ENCODE results near the gene FHL2. TPM values are rescaled to one million over a fixed set of nuclear protein-coding genes. Genes with fewer than 3 reads are reported as not detected.

FHL2 gene
- total and polyA plus RNA-seq, 2 of the 13 experiments (the other 11 are each of a cell fraction or from before 2014, with no cell fraction given) = 1.9 to 74.8 TPM

DNA sequence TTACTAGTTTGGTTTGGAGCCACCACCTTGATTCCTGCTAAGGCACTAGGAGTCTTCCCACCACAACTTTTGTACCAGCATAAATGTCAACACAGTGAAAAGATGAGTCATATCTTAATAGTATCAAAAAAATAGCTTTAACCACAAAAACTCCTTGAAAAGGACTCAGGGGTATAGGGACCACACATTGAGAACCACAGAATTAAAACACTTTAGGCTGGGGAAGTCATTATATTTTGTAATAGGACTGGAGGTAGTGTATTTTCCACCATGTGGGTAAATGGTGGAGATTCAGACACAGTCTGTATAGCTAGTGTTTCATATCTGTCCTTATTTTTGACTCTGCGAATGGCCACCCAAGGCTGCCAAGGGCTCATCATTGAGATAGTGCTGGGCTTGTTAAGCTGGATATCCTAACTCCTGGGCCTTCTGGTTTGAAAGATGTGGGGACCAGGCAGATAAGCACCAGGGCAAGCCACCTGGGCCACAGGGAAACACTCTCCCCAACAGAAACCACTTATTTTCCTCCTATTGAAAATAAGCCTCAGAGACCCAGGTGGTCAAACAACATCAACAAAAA is 19.1 kb upstream of the FHL2 start (continued):
- TF ChIP-seq, protein P1, sequence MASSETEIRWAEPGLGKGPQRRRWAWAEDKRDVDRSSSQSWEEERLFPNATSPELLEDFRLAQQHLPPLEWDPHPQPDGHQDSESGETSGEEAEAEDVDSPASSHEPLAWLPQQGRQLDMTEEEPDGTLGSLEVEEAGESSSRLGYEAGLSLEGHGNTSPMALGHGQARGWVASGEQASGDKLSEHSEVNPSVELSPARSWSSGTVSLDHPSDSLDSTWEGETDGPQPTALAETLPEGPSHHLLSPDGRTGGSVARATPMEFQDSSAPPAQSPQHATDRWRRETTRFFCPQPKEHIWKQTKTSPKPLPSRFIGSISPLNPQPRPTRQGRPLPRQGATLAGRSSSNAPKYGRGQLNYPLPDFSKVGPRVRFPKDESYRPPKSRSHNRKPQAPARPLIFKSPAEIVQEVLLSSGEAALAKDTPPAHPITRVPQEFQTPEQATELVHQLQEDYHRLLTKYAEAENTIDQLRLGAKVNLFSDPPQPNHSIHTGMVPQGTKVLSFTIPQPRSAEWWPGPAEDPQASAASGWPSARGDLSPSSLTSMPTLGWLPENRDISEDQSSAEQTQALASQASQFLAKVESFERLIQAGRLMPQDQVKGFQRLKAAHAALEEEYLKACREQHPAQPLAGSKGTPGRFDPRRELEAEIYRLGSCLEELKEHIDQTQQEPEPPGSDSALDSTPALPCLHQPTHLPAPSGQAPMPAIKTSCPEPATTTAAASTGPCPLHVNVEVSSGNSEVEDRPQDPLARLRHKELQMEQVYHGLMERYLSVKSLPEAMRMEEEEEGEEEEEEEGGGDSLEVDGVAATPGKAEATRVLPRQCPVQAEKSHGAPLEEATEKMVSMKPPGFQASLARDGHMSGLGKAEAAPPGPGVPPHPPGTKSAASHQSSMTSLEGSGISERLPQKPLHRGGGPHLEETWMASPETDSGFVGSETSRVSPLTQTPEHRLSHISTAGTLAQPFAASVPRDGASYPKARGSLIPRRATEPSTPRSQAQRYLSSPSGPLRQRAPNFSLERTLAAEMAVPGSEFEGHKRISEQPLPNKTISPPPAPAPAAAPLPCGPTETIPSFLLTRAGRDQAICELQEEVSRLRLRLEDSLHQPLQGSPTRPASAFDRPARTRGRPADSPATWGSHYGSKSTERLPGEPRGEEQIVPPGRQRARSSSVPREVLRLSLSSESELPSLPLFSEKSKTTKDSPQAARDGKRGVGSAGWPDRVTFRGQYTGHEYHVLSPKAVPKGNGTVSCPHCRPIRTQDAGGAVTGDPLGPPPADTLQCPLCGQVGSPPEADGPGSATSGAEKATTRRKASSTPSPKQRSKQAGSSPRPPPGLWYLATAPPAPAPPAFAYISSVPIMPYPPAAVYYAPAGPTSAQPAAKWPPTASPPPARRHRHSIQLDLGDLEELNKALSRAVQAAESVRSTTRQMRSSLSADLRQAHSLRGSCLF (CRISPR knock-in tag; IDR thresholded peaks at IDR 0.05; ENCODE audit: borderline replicate concordance) = no peak
- TF ChIP-seq ZNF224 (CRISPR knock-in tag; IDR thresholded peaks at IDR 0.05) (no peak), RAD21 (CRISPR knock-in tag; IDR thresholded peaks at IDR 0.05) (no peak), ATF7-NPFF (CRISPR knock-in tag; IDR thresholded peaks at IDR 0.05; ENCODE audit: low read depth) (no peak), ZSCAN31 (CRISPR knock-in tag; IDR thresholded peaks at IDR 0.05; ENCODE audit: low read depth) (no peak), GATA4 (IDR thresholded peaks at IDR 0.05; ENCODE audit: borderline replicate concordance, low read depth) (no peak), HNRNPK (IDR thresholded peaks at IDR 0.05; ENCODE audit: low read depth, low read length, poor library complexity, severe bottlenecking) (no peak), FOXO1 (CRISPR knock-in tag; IDR thresholded peaks at IDR 0.05) (no peak)
- TF ChIP-seq, protein P2, sequence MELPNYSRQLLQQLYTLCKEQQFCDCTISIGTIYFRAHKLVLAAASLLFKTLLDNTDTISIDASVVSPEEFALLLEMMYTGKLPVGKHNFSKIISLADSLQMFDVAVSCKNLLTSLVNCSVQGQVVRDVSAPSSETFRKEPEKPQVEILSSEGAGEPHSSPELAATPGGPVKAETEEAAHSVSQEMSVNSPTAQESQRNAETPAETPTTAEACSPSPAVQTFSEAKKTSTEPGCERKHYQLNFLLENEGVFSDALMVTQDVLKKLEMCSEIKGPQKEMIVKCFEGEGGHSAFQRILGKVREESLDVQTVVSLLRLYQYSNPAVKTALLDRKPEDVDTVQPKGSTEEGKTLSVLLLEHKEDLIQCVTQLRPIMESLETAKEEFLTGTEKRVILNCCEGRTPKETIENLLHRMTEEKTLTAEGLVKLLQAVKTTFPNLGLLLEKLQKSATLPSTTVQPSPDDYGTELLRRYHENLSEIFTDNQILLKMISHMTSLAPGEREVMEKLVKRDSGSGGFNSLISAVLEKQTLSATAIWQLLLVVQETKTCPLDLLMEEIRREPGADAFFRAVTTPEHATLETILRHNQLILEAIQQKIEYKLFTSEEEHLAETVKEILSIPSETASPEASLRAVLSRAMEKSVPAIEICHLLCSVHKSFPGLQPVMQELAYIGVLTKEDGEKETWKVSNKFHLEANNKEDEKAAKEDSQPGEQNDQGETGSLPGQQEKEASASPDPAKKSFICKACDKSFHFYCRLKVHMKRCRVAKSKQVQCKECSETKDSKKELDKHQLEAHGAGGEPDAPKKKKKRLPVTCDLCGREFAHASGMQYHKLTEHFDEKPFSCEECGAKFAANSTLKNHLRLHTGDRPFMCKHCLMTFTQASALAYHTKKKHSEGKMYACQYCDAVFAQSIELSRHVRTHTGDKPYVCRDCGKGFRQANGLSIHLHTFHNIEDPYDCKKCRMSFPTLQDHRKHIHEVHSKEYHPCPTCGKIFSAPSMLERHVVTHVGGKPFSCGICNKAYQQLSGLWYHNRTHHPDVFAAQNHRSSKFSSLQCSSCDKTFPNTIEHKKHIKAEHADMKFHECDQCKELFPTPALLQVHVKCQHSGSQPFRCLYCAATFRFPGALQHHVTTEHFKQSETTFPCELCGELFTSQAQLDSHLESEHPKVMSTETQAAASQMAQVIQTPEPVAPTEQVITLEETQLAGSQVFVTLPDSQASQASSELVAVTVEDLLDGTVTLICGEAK (IDR thresholded peaks at IDR 0.05) = no peak
- TF ChIP-seq, protein P2 (CRISPR knock-in tag; IDR thresholded peaks at IDR 0.05) = no peak

Measured in HepG2 (cell line).